ENCODE results near the gene STK32A.

STK32A gene

GRCh38 chr5:147267082-147267832 is 32.4 kb downstream of the STK32A start:
- DNase-seq: no peak

- DNase-seq: no peak
These were observed 41.7 kb downstream of the STK32A start for GRCh38 chr5:147276497-147276896.

- no peak for DNase-seq
These were observed 51.5 kb downstream of the STK32A start for GRCh38 chr5:147286296-147286695.

GRCh38 chr5:147287110-147287509 is 52.3 kb downstream of the STK32A start:
- DNase-seq: no peak

GRCh38 chr5:147290261-147290660 is 55.4 kb downstream of the STK32A start:
- no peak for DNase-seq

- no peak for DNase-seq
These were observed 68.4 kb downstream of the STK32A start for GRCh38 chr5:147303251-147303650.

GRCh38 chr5:147303976-147304375 is 69.2 kb downstream of the STK32A start:
- no peak for DNase-seq

GRCh38 chr5:147305147-147305546 is 70.3 kb downstream of the STK32A start:
- no peak for DNase-seq

GRCh38 chr5:147306351-147306750 is 71.5 kb downstream of the STK32A start:
- DNase-seq: no peak

- no peak for DNase-seq
These were observed 72.3 kb downstream of the STK32A start for GRCh38 chr5:147307170-147307569.

GRCh38 chr5:147309621-147310020 is 74.8 kb downstream of the STK32A start:
- no peak for DNase-seq

GRCh38 chr5:147310059-147310704 is 75.4 kb downstream of the STK32A start:
- DNase-seq: no peak

- DNase-seq: no peak
These were observed 83.3 kb downstream of the STK32A start for GRCh38 chr5:147317978-147318684.

- no peak for DNase-seq
These were observed 86.7 kb downstream of the STK32A start for GRCh38 chr5:147321569-147321968.

- no peak for DNase-seq
These were observed 92.6 kb downstream of the STK32A start for GRCh38 chr5:147327421-147327820.

- no peak for DNase-seq
These were observed 93.1 kb downstream of the STK32A start for GRCh38 chr5:147327905-147328304.

- no peak for DNase-seq
These were observed 97.8 kb downstream of the STK32A start for GRCh38 chr5:147332658-147333057.

- DNase-seq: no peak
These were observed 102.0 kb downstream of the STK32A start for GRCh38 chr5:147336876-147337275.

GRCh38 chr5:147339313-147339712 is 104.5 kb downstream of the STK32A start:
- DNase-seq: no peak

GRCh38 chr5:147340941-147341340 is 106.1 kb downstream of the STK32A start:
- no peak for DNase-seq

- no peak for DNase-seq
These were observed 106.5 kb downstream of the STK32A start for GRCh38 chr5:147341345-147341744.

GRCh38 chr5:147344861-147345260 is 110.0 kb downstream of the STK32A start:
- DNase-seq: no peak

GRCh38 chr5:147346006-147346561 is 111.3 kb downstream of the STK32A start:
- no peak for DNase-seq

- no peak for DNase-seq
These were observed 113.2 kb downstream of the STK32A start for GRCh38 chr5:147348046-147348445.

Measured in central memory CD4-positive, alpha-beta T cell (primary cell).